ENCODE measurements around the gene FRMD1. TPM values are rescaled to one million over a fixed set of nuclear protein-coding genes. Genes with fewer than 3 reads are reported as not detected.
A peak's percentile ranks its signal among the peaks of the same experiment; 100 is the strongest.

Gene FRMD1
- total RNA-seq, 6 experiments from 2014 or later = 0.07 to 0.23 (median 0.12) TPM; not detected in 1

- TF ChIP-seq POLR2A (IDR thresholded peaks at IDR 0.05) = no peak
- TF ChIP-seq, protein P1, sequence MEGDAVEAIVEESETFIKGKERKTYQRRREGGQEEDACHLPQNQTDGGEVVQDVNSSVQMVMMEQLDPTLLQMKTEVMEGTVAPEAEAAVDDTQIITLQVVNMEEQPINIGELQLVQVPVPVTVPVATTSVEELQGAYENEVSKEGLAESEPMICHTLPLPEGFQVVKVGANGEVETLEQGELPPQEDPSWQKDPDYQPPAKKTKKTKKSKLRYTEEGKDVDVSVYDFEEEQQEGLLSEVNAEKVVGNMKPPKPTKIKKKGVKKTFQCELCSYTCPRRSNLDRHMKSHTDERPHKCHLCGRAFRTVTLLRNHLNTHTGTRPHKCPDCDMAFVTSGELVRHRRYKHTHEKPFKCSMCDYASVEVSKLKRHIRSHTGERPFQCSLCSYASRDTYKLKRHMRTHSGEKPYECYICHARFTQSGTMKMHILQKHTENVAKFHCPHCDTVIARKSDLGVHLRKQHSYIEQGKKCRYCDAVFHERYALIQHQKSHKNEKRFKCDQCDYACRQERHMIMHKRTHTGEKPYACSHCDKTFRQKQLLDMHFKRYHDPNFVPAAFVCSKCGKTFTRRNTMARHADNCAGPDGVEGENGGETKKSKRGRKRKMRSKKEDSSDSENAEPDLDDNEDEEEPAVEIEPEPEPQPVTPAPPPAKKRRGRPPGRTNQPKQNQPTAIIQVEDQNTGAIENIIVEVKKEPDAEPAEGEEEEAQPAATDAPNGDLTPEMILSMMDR (IDR thresholded peaks at IDR 0.05) = no peak
- no peaks in the 10 kb centered on the region for H3K27me3 ChIP-seq
- H3K4me3 ChIP-seq = no peak overlapping the region
- DNase-seq = peak in 2 of 3 donors; percentile 5 to 47
- 10% methylated on average over 17 of the region's 52 CpGs for WGBS (ENCODE audit: insufficient coverage, low coverage, low lambda C conversion rate, missing lambda C conversion rate)
- no peaks in the 10 kb centered on the region for H3K36me3 ChIP-seq
- H3K27ac ChIP-seq = no peak overlapping the region
- ATAC-seq = no peak
- H3K4me1 ChIP-seq = no peaks in the 10 kb centered on the region
- no peaks in the 10 kb centered on the region for H3K9me3 ChIP-seq
- intact Hi-C loops (cut with DNase I) = no loop called here
These were observed 22.0 kb upstream of the FRMD1 start for GRCh38 chr6:168100803-168101589.

- Histone ChIP-seq H3K36me3 (no peaks in the 10 kb centered on the region), H3K4me3 (no peak overlapping the region), H3K27me3 (no peaks in the 10 kb centered on the region), H3K27ac (no peak overlapping the region), H3K9me3 (no peaks in the 10 kb centered on the region), H3K4me1 (no peaks in the 10 kb centered on the region)
- 63% methylated on average over 16 of the region's 26 CpGs for WGBS (ENCODE audit: insufficient coverage, low coverage, low lambda C conversion rate, missing lambda C conversion rate)
- intact Hi-C loops (cut with DNase I) = no loop called here
- DNase-seq (peak in 1 of 3 donors; percentile 4), ATAC-seq (no peak)
- TF ChIP-seq, protein P1 (IDR thresholded peaks at IDR 0.05) = no peak
- no peak for TF ChIP-seq POLR2A (IDR thresholded peaks at IDR 0.05)
These were observed 21.2 kb upstream of the FRMD1 start for GRCh38 chr6:168100011-168100802.

DNA sequence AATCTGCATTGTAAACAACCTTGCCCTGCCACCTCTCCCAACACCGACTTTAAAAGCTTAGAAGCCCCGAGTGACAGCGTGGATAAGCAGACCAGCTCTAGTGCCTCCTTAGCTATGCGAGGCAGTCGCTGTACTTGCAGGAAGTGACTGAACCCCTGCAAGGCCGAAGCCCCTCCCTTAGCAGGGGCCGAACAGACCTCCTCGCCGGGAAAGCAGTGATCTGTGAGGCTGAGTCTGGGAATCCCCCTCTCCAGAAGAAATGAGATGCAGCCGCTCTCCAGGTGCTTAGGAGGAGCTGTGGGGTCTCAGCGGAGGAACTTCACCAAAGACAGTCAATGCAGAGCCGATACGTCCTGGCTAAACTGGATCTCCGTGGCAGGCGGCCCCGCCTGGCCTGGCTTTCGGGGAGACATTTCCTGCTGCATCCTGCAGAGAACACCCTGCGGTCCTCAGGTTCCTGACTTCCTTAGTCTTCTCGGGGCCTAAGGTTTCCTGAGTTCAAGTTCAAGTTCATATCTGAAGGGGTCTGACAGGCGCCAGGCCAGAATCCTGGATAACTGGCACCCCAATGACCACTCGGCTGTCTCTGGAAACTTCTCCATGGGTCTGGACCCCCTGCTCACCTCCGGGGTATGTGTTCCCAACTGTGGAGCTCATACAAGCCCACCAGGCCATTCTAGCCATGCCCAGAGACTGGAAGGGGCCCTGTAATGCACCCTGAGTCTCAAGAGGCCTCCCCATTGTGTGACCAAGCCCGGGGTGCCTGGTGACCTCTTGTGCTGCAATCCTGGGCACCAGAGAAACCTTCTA, 20.4 kb upstream of the FRMD1 start:
- intact Hi-C loops (cut with DNase I) = no loop called here
- H3K27ac ChIP-seq = no peak overlapping the region
- no peaks in the 10 kb centered on the region for H3K27me3 ChIP-seq
- 67% methylated on average over 10 of the region's 23 CpGs for WGBS (ENCODE audit: insufficient coverage, low coverage, low lambda C conversion rate, missing lambda C conversion rate)
- H3K4me1 ChIP-seq = no peaks in the 10 kb centered on the region
- H3K4me3 ChIP-seq = no peak overlapping the region
- DNase-seq (peak in 1 of 3 donors; percentile 8), ATAC-seq (no peak)
- H3K36me3 ChIP-seq = no peaks in the 10 kb centered on the region
- H3K9me3 ChIP-seq = no peaks in the 10 kb centered on the region
- no peak for TF ChIP-seq POLR2A (IDR thresholded peaks at IDR 0.05)
- TF ChIP-seq, protein P1 (IDR thresholded peaks at IDR 0.05) = no peak

DNA sequence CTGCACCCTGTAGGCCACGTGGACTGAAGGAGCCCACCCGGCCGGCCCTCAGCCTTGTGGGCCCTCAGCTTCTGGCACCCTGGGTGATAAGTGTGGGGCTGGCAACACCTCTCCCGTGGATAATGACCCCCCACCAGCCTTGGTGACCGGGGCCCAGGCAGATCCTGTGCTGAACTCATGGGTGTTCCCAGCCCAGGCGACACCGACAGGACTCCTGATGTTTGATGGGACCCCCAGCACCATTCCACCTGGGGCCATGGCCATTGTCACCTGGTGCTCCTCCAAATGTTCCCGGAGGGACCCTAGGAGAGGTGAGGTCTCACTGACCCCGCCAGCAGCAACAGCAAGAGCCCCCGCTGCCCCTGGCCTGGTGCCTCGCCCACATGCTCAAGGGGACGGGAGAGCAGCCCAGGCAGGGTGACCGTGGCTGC, 19.4 kb upstream of the FRMD1 start:
- peak in 2 of 3 donors; percentile 8 to 46 for DNase-seq
- no peaks in the 10 kb centered on the region for H3K27me3 ChIP-seq
- H3K9me3 ChIP-seq = no peaks in the 10 kb centered on the region
- intact Hi-C loops (cut with DNase I) = no loop called here
- ATAC-seq = no peak
- H3K4me1 ChIP-seq = no peaks in the 10 kb centered on the region
- H3K27ac ChIP-seq = no peak overlapping the region
- H3K36me3 ChIP-seq = no peaks in the 10 kb centered on the region
- TF ChIP-seq, protein P1 (IDR thresholded peaks at IDR 0.05) = no peak
- no peak for TF ChIP-seq POLR2A (IDR thresholded peaks at IDR 0.05)
- H3K4me3 ChIP-seq = no peak overlapping the region
- WGBS (ENCODE audit: insufficient coverage, low coverage, low lambda C conversion rate, missing lambda C conversion rate) = 100% methylated on average over 1 of the region's 13 CpGs

Measured in right lobe of liver (tissue), 6 donors.